GM12878 (cell line): ENCODE results near the gene FXYD4. TPM values are rescaled to one million over a fixed set of nuclear protein-coding genes. Genes with fewer than 3 reads are reported as not detected.

ENCODE experiments used
- ATAC-seq: fragments of 200-7000 bp; cut with Tn5 transposase; 3 replicates; pipeline ENCODE4 v1.9.1; 2020; ENCODE audit warnings: mild to moderate bottlenecking, moderate library complexity
- BruUV-seq: library from RNA; stranded (reverse); fragments of 400-500 nt; replicated peaks from 2 replicates; lab custom pipeline; 2021; lab: Mats Ljungman, UMichigan
- CTCF ChIA-PET: fragments of 300-600 bp; sonication (Branson Sonifier 250); formaldehyde crosslinking; extraction: SDS; loops from one replicate; lab custom pipeline; 2021; ENCODE audit warnings: inconsistent platforms; lab: Yijun Ruan, JAX
- POLR2A ChIA-PET: fragments of 350-600 bp; formaldehyde crosslinking; extraction: SDS; loops from one replicate; lab custom pipeline; 2021; ENCODE audit warnings: inconsistent platforms; lab: Charles Lee
- RAD21 ChIA-PET: fragments of 300-600 bp; sonication (Branson Sonifier 250); formaldehyde crosslinking; loops from one replicate; lab custom pipeline; 2023; ENCODE audit warnings: antibody characterized with exemption; ENCODE audit not compliant: unreplicated experiment; lab: Charles Lee
- SMC1A ChIA-PET: fragments of 300-600 bp; sonication (Branson Sonifier 250); formaldehyde crosslinking; loops from one replicate; lab custom pipeline; 2023; ENCODE audit not compliant: unreplicated experiment, uncharacterized antibody; lab: Charles Lee
- DNase-seq: peaks from one replicate; pipeline ENCODE4 v3.0.0-alpha.2; 2011; ENCODE audit warnings: low read depth, low spot score
- FAIRE-seq: peaks from 3 replicates; lab custom pipeline; 2011; peaks lifted over from hg19 to GRCh38; lab: Jason Lieb, UNC
- H2AFZ ChIP-seq: 2 replicates; pipeline ENCODE4 v1.6.0; 2011; ENCODE audit warnings: low read depth, low read length, control low read depth; ENCODE audit not compliant: control insufficient read depth
- H3K27ac ChIP-seq: 2 replicates; pipeline ENCODE4 v1.5.1; 2011; ENCODE audit warnings: control low read depth; ENCODE audit not compliant: control insufficient read depth, insufficient read depth
- H3K27me3 ChIP-seq, 2 experiments: replicated peaks in 1 of 2; 2 replicates each; pipeline versions ENCODE4 v1.6.0 to v1.6.1; 2011; ENCODE audit warnings: low read length in 1 of 2; ENCODE audit not compliant: control insufficient read depth in 2 of 2, insufficient read depth in 2 of 2
- H3K36me3 ChIP-seq, 2 experiments: 2 replicates each; pipeline ENCODE4 v1.5.1; 2011; ENCODE audit warnings: low read length in 1 of 2; ENCODE audit not compliant: control insufficient read depth in 2 of 2, insufficient read depth in 2 of 2
- H3K4me1 ChIP-seq: 2 replicates; pipeline ENCODE4 v1.6.1; 2011; ENCODE audit warnings: mild to moderate bottlenecking, low read length, moderate library complexity, mixed read lengths; ENCODE audit not compliant: control insufficient read depth, insufficient read depth
- H3K4me2 ChIP-seq: 2 replicates; pipeline ENCODE4 v1.6.0; 2011; ENCODE audit warnings: control low read depth; ENCODE audit not compliant: control insufficient read depth, insufficient read depth
- H3K4me3 ChIP-seq: fragments of 200-600 bp; sonication (generic); 2 replicates; pipeline ENCODE4 v1.5.1; 2016
- H3K79me2 ChIP-seq: 2 replicates; pipeline ENCODE4 v1.6.0; 2011; ENCODE audit warnings: low read length; ENCODE audit not compliant: control insufficient read depth, insufficient read depth
- H3K9ac ChIP-seq: 2 replicates; pipeline ENCODE4 v1.8.0; 2011; ENCODE audit warnings: low read length, control low read depth, mixed read lengths; ENCODE audit not compliant: control insufficient read depth, insufficient read depth
- H3K9me3 ChIP-seq: replicated peaks from 3 replicates; pipeline ENCODE4 v1.5.1; 2011; ENCODE audit warnings: mild to moderate bottlenecking, low read length; ENCODE audit not compliant: control insufficient read depth, insufficient read depth
- H4K20me1 ChIP-seq: 2 replicates; pipeline ENCODE4 v1.6.0; 2011; ENCODE audit not compliant: control insufficient read depth, insufficient read depth
- EED ChIP-seq: sonication (generic); IDR thresholded peaks from 2 replicates; pipeline ENCODE4 v1.6.1; 2016; ENCODE audit warnings: antibody characterized with exemption, low read depth
- ETV6 ChIP-seq, 2 experiments: fragments of 450-650 bp in 1 of 2; IDR thresholded peaks in 1 of 2; conservative IDR thresholded peaks in 1 of 2; 2 replicates each; pipeline ENCODE4 v1.6.1; 2014; ENCODE audit warnings: antibody characterized with exemption in 1 of 2, borderline replicate concordance in 1 of 2, low read depth in 1 of 2, mild to moderate bottlenecking in 1 of 2, moderate library complexity in 1 of 2
- FOXM1 ChIP-seq: IDR thresholded peaks from 2 replicates; pipeline ENCODE4 v1.6.1; 2012; ENCODE audit warnings: low read depth, mild to moderate bottlenecking, inconsistent platforms, low read length, moderate library complexity
- MAX ChIP-seq: IDR thresholded peaks from 2 replicates; pipeline ENCODE4 v1.6.1; 2012; ENCODE audit warnings: low read depth, low read length, improper control_type of control experiment
- NFXL1 ChIP-seq: fragments of 450-650 bp; IDR thresholded peaks from 2 replicates; pipeline ENCODE4 v1.6.1; 2017; ENCODE audit warnings: antibody characterized with exemption, mild to moderate bottlenecking, borderline replicate concordance
- RBBP5 ChIP-seq: fragments of 200-600 bp; sonication (generic); conservative IDR thresholded peaks from 2 replicates; pipeline ENCODE4 v1.6.1; 2016
- SKIL ChIP-seq: fragments of 450-650 bp; IDR thresholded peaks from 2 replicates; pipeline ENCODE4 v1.6.1; 2017; ENCODE audit warnings: mild to moderate bottlenecking, low read depth, inconsistent platforms; ENCODE audit not compliant: poor library complexity, severe bottlenecking
- YY1 ChIP-seq: IDR thresholded peaks from 2 replicates; pipeline ENCODE4 v1.6.1; 2011; ENCODE audit warnings: low read depth, mild to moderate bottlenecking, low read length
- WGBS: methylation state at CpG from one replicate; pipeline ENCODE4 v1.1.6; 2016; ENCODE audit warnings: low lambda C conversion rate; ENCODE audit not compliant: insufficient replicate concordance, insufficient coverage; ENCODE audit errors: missing lambda C conversion rate; 5-methylcytosine and 5-hydroxymethylcytosine counted together
- in situ Hi-C: fragments of 300-500 bp; cut with MboI; formaldehyde crosslinking; loops from 9 replicates; pipeline ENCODE4 v1.14.3; 2018; ENCODE audit warnings: mixed read lengths
- intact Hi-C: fragments of 100-400 bp; cut with micrococcal nuclease; formaldehyde crosslinking; loops from one replicate; pipeline ENCODE4 v1.14.2; 2022; ENCODE audit not compliant: unreplicated experiment
- polyA plus RNA-seq, 11 experiments: library from polyadenylated mRNA; depleted of rRNA in 4 of 11; unstranded in 6 of 11; stranded (reverse) in 5 of 11; fragments of >200 nt; fragmentation: Nextera tagmentation in 4 of 11; fragmentation: Illumina TruSeq in 1 of 11; extraction: Ambion mirVana in 4 of 11; extraction: Trizol in 1 of 11; gene quantifications; 1 replicate in 1 of 11; 2 replicates in 10 of 11; pipeline versions ENCODE4 v1.2.1 to v1.2.3, GENCODE V29; 2011 to 2016; ENCODE audit warnings: inconsistent platforms in 2 of 11, missing spikeins in 2 of 11, low read depth in 1 of 11
- total RNA-seq, 4 experiments: library from RNA; depleted of rRNA in 3 of 4; stranded (reverse); fragments of >200 nt in 3 of 4; fragmentation: Illumina TruSeq in 1 of 4; extraction: Trizol in 1 of 4; gene quantifications; 2 replicates each; pipeline versions ENCODE4 v1.2.1 to v1.2.3, GENCODE V29; 2013 to 2021
- TF ChIP-seq, protein P1 (sequence below): IDR thresholded peaks from 2 replicates; pipeline ENCODE4 v1.6.1; 2011; ENCODE audit warnings: mild to moderate bottlenecking, low read depth, low read length, moderate library complexity; ENCODE audit not compliant: insufficient replicate concordance
- TF ChIP-seq, protein P2 (sequence below): fragments of 450-650 bp; IDR thresholded peaks from 2 replicates; pipeline ENCODE4 v1.6.1; 2018; ENCODE audit warnings: borderline replicate concordance, mild to moderate bottlenecking; ENCODE audit not compliant: partially characterized antibody
- TF ChIP-seq, protein P3 (sequence below): IDR thresholded peaks from 2 replicates; pipeline ENCODE4 v1.6.1; 2012; ENCODE audit warnings: mild to moderate bottlenecking, low read depth, low read length

The FXYD4 gene
- total and polyA plus RNA-seq, 10 of the 15 experiments (the other 5 are each of a cell fraction or from before 2014, with no cell fraction given), result not detected

DNA sequence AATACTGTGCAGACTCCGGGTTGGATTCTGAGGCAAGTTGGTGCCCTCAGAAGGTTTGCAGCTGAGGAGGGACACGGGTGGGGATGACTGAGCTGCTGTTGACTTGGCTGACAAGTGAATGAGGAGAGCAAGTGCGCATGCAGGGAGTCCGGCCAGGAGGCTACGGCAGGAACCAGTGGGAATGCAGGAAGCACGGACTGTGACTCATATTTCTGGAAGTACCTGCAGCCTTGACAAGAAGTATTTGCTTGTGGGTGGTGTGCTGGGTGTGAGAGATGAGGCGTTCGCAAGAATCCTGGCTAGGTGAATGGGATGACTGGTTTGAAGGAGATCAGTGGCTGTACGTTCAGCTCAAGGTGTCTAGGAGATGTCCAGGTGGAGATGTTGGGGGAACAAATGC is 30.8 kb upstream of the FXYD4 start:
- H3K27me3 ChIP-seq, result no peaks in the 10 kb centered on the region; a peak in 1 of 4 replicates
- FAIRE-seq, result no peak
- TF ChIP-seq, protein P1, sequence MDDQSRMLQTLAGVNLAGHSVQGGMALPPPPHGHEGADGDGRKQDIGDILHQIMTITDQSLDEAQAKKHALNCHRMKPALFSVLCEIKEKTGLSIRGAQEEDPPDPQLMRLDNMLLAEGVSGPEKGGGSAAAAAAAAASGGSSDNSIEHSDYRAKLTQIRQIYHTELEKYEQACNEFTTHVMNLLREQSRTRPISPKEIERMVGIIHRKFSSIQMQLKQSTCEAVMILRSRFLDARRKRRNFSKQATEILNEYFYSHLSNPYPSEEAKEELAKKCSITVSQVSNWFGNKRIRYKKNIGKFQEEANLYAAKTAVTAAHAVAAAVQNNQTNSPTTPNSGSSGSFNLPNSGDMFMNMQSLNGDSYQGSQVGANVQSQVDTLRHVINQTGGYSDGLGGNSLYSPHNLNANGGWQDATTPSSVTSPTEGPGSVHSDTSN, result no peak
- TF ChIP-seq, protein P2, sequence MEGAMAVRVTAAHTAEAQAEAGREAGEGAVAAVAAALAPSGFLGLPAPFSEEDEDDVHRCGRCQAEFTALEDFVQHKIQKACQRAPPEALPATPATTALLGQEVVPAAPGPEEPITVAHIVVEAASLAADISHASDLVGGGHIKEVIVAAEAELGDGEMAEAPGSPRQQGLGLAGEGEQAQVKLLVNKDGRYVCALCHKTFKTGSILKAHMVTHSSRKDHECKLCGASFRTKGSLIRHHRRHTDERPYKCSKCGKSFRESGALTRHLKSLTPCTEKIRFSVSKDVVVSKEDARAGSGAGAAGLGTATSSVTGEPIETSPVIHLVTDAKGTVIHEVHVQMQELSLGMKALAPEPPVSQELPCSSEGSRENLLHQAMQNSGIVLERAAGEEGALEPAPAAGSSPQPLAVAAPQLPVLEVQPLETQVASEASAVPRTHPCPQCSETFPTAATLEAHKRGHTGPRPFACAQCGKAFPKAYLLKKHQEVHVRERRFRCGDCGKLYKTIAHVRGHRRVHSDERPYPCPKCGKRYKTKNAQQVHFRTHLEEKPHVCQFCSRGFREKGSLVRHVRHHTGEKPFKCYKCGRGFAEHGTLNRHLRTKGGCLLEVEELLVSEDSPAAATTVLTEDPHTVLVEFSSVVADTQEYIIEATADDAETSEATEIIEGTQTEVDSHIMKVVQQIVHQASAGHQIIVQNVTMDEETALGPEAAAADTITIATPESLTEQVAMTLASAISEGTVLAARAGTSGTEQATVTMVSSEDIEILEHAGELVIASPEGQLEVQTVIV, result no peak
- TF ChIP-seq, protein P3, sequence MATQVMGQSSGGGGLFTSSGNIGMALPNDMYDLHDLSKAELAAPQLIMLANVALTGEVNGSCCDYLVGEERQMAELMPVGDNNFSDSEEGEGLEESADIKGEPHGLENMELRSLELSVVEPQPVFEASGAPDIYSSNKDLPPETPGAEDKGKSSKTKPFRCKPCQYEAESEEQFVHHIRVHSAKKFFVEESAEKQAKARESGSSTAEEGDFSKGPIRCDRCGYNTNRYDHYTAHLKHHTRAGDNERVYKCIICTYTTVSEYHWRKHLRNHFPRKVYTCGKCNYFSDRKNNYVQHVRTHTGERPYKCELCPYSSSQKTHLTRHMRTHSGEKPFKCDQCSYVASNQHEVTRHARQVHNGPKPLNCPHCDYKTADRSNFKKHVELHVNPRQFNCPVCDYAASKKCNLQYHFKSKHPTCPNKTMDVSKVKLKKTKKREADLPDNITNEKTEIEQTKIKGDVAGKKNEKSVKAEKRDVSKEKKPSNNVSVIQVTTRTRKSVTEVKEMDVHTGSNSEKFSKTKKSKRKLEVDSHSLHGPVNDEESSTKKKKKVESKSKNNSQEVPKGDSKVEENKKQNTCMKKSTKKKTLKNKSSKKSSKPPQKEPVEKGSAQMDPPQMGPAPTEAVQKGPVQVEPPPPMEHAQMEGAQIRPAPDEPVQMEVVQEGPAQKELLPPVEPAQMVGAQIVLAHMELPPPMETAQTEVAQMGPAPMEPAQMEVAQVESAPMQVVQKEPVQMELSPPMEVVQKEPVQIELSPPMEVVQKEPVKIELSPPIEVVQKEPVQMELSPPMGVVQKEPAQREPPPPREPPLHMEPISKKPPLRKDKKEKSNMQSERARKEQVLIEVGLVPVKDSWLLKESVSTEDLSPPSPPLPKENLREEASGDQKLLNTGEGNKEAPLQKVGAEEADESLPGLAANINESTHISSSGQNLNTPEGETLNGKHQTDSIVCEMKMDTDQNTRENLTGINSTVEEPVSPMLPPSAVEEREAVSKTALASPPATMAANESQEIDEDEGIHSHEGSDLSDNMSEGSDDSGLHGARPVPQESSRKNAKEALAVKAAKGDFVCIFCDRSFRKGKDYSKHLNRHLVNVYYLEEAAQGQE, result no peak
- TF ChIP-seq SKIL (no peak), YY1 (no peak), ETV6 (conservative IDR thresholded peaks at IDR 0.05 in 1 of 2, IDR thresholded peaks at IDR 0.05 in 1 of 2; ENCODE audit: borderline replicate concordance in 1 of 2, low read depth in 1 of 2) (no peak), NFXL1 (no peak), MAX (no peak), RBBP5 (no peak), FOXM1 (no peak), EED (no peak)

More for the DNA sequence above, 30.8 kb upstream of the FXYD4 start:
- Histone ChIP-seq H3K27ac (no peak overlapping the region), H3K79me2 (no peaks in the 10 kb centered on the region), H4K20me1 (no peaks in the 10 kb centered on the region), H3K4me2 (no peak overlapping the region), H3K4me1 (no peaks in the 10 kb centered on the region), H3K9ac (no peak overlapping the region), H3K9me3 (no peaks in the 10 kb centered on the region), H3K36me3 (no peaks in the 10 kb centered on the region), H2AFZ (no peak overlapping the region), H3K4me3 (no peak overlapping the region)
- in situ Hi-C loops (no loop called here), intact Hi-C loops (loop anchor here (10.0 kb wide), 1 partner anchor 136 kb away; no protein-coding TSS in a partner anchor)
- 42% methylated on average over 9 of the region's 9 CpGs for WGBS
- BruUV-seq, result no TSS peak
- ChIA-PET SMC1A (no interaction called here), CTCF (no interaction called here), RAD21 (no interaction called here), POLR2A (no interaction called here)
- DNase-seq (no peak), ATAC-seq (no peak)
